ENCODE results near the gene CD82.

DNA sequence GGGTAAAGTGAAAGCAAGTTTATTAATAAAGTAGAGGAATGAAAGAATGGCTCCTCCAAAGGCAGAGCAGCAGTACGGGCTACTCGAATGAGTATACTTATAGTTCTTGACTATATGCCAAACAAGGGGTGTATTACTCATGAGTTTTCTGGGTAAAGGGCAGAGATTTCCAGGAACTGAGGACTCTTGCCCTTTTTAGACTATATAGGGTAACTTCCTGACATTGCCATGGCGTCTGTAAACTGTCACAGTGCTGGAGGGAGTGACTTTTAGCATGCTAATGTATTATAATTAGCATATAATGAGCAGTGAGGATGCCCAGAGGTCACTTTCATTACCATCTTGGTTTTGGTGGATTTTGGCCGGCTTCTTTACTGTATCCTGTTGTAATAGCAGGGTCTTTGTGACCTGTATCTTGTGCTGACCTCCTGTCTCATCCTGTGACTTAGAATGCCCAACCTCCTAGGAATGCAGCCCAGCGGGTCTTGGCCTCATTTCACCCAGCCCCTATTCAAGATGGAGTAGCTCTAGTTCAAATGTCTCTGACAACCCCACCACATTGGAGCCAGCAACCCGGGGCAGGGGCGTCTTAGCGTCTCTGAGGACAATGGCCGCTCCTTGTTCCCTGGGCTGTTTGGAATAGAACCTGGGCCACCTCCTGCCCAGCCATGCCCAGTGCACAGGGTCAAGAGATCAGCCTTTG lies 34.9 kb upstream of the CD82 start:
- no peak for TF ChIP-seq POLR2AphosphoS5 (IDR thresholded peaks at IDR 0.05; ENCODE audit: insufficient read depth in 1 of 2, low read depth in 1 of 2)
- TF ChIP-seq, protein P1, sequence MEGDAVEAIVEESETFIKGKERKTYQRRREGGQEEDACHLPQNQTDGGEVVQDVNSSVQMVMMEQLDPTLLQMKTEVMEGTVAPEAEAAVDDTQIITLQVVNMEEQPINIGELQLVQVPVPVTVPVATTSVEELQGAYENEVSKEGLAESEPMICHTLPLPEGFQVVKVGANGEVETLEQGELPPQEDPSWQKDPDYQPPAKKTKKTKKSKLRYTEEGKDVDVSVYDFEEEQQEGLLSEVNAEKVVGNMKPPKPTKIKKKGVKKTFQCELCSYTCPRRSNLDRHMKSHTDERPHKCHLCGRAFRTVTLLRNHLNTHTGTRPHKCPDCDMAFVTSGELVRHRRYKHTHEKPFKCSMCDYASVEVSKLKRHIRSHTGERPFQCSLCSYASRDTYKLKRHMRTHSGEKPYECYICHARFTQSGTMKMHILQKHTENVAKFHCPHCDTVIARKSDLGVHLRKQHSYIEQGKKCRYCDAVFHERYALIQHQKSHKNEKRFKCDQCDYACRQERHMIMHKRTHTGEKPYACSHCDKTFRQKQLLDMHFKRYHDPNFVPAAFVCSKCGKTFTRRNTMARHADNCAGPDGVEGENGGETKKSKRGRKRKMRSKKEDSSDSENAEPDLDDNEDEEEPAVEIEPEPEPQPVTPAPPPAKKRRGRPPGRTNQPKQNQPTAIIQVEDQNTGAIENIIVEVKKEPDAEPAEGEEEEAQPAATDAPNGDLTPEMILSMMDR (IDR thresholded peaks at IDR 0.05) = no peak
- no peak for TF ChIP-seq POLR2A (IDR thresholded peaks at IDR 0.05)
